ENCODE results near the gene KAT8.

KAT8 gene

GRCh38 chr16:31108794-31109558 is 8.5 kb upstream of the KAT8 start:
- no peak for FAIRE-seq

- FAIRE-seq: no peak
These were observed 7.8 kb upstream of the KAT8 start for GRCh38 chr16:31109622-31110021.

- no peak for FAIRE-seq
These were observed 7.1 kb upstream of the KAT8 start for GRCh38 chr16:31110106-31111034.

- no peak for FAIRE-seq
These were observed 5.5 kb upstream of the KAT8 start for GRCh38 chr16:31111881-31112466.

DNA sequence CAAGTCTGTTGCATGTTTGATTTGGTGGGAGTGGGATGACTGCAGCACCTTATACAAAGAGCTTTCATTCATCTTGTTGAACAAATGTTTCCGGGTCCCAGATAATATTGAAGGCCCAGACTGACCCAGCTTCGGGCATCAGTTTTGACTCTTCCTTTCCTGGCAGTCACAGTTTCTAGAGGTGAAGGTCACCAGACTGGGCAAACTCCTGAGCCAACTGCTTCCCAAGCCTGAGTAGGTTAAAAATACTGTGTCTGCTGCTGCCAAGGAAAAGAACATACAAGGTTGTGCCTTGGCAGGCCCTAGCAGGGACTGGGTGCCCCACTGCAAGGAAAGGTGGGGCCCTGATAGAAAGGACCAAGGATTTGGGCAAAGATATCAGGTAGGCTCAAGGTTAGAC is 4.8 kb upstream of the KAT8 start:
- FAIRE-seq: no peak

- FAIRE-seq: no peak
These were observed 4.0 kb upstream of the KAT8 start for GRCh38 chr16:31113121-31114120.

- no peak for FAIRE-seq
These were observed 3.0 kb upstream of the KAT8 start for GRCh38 chr16:31114468-31114867.

DNA sequence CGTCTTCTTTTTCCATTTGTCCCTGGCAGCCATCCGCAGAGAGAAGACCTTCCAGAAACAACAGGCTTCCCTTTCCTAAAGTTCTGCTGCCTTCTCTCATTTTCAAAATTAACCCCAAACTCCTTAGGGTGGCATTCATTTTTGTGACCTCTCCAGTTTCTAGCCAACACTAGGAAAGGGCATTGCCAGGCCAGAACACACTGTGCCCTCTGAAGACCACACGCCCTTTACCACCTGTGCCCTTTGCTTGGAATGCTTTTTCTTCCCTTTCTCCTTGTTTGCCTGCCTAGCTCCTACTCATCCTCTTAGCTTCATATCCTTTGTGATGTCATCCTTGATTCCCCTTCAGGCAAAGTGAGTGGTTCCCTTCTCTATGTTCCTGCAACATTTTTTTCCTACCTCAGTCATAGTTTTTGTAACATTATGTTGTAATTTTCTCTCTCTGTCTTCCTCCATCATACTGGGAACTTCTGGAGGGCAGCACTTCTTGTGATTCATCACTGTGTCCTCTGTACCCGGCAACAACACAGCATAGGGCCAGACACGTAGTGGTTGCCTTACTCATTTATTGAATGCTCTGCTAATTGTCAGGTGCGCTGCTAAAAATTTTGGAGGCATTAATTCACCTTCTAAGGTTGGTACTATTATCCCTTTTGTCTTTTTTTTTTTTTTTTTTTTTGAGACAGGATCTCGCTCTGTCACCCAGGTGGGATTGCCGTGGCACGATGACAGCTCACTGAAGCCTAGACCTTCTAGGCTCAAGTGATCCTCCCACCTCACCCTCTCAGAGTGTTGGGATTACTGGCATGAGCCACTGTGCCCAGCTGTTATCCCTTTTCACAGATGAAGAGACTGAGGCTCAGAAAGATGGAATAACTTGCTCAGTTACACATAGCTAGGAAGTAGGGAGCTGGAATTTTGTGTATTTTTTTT is 1.0 kb downstream of the KAT8 start:
- no peak for FAIRE-seq

GRCh38 chr16:31120129-31120528 is 2.7 kb downstream of the KAT8 start:
- no peak for FAIRE-seq

DNA sequence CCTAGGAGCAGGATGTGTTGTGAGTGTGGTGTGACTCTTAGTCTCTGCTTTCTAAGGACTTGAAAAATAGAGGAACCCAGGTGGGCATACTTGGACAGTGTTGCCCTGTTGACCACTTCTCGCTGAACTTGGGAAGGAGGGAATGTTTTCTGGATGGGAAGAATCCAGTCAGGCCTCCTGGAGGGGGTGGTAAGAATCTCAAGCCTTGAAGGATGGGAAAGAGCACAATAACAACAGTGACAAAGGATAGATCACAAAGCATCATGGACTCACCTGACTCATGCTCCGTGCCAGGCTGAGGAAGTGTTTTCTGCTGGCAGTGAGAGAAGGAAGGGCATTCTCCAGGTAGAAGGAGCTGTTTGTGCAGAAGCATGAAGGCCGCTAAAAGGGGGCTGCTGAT is 8.4 kb downstream of the KAT8 start:
- no peak for FAIRE-seq

- no peak for FAIRE-seq
These were observed 9.7 kb downstream of the KAT8 start for GRCh38 chr16:31127182-31127581.

DNA sequence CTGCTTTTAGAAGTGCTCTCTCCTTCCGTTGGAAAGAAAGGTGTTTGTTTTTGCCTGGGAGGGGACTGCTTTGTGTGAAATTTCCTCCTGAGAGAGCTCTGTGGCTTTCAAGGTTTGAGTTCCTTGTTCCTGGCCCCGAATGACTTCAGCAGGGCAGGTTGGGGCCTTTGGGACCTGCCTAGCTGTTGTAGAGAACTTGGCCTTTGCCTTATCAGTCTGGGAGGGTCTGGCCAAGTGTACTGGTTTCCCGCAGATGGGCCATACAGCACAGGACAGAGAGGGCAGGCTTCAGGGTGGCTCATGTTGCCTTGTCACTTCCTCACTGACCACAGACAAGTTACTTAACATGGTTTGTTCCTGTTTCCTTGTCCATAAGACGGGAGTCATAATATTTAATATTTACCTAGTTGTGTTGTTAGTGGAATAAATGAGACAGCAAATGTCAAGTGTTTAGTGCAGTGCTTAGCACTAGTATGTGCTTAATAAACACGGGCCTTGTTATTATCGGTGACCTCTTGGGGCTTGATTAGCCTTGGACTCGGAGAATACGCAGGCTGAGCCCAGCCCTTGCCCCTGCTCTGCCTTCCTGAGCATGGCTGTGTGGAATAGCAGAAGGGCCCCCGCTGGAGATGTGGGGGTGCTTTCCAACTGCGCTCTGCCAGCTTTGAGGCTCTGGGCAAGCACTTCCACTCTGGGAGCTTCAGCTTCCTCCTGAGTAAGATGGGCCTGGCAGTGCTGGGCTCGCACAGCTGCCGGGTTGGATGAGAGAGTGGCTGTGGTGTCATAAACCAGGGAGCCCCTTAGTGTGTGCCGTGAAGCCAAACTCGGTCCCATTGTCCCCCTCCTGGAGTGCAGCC is 11.5 kb downstream of the KAT8 start:
- FAIRE-seq: no peak

GRCh38 chr16:31129568-31130335 is 12.3 kb downstream of the KAT8 start:
- FAIRE-seq: no peak

DNA sequence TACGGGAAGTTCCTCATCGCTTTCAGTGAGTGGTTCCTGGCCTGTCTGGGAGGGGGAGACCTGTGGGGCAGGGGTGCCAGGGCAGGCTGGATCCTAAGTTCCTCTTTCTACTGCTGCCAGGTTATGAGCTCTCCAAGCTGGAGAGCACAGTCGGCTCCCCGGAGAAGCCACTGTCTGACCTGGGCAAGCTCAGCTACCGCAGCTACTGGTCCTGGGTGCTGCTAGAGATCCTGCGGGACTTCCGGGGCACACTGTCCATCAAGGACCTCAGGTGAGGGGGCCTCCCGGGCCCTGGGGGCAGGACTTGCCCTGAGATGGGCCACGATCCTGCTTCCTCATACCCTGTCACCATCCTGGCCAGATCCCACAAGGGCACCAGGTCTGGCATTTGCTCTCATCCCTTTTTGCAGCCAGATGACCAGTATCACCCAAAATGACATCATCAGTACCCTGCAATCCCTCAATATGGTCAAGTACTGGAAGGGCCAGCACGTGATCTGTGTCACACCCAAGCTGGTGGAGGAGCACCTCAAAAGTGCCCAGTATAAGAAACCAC is 12.9 kb downstream of the KAT8 start:
- FAIRE-seq: no peak

DNA sequence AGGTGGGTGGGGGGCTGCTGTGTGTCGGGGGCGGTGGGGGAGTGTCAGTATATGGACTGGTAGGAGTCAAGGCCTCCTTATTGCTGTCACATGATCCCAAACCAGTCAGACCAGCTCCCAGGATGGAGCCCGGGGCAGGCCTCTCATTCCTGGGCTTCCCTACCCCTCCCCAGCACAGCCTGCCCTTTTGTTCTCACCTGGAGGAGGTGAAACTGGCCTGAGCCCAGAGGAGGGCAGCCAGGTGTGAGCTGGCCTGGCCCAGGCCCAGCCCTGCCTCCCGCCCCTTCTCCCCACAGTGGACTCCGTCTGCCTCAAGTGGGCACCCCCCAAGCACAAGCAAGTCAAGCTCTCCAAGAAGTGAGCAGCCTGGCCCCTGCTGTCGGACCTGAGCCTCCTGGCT is 13.4 kb downstream of the KAT8 start:
- no peak for FAIRE-seq

DNA sequence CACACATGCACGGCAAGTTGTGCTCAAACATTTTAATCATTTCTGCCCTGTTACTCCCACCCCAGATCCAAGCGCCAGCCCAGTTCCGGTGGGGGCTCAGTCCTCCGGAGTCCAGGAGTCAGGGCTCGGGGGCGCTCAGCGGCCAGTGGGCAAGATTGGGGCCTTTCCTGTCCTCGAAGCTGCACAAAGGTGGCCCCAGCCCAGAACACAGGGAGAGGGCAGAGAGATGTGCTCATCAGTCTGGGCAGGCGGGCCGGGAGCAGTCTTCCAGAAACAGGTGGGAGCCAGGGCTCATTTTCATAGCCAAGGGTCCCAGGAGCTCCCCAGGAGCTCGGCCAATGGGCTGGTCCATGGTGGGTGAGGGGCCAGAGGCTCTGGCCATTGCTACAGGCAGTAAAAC is 14.0 kb downstream of the KAT8 start:
- no peak for FAIRE-seq

- no peak for FAIRE-seq
These were observed 14.4 kb downstream of the KAT8 start for GRCh38 chr16:31131841-31132271.

DNA sequence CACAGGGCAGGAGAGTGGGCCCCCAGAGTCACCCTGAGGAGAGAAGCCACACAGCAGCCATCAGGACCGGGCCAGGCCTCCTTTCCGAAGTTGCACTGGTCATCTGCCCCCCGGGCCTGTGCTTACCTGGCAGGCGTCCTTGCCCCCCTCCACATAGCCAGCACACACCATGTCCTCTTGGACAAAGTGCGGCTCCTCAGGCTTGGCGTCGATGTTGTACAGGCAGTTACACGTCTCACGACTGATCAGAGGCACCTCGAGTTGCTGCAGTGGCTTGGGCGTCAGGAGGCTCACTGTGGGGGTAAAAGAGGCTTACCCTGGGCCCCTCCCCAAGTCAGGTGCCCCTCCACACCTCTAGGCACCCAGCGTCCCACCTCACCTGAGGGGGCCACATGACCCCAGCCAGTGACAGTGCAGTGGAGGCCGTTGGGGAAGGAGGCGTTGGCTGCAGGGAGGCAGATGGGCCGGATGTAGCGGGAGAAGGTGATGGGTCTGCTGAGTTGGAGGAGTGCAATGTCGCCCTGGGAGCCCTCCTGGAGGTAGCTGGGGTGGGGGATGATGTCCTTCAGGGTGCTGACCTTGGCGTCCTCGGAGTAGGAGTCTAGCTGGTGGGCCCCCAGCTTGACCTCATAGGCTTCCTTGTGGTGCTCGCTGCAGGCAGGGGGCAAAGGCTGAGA is 15.0 kb downstream of the KAT8 start:
- FAIRE-seq: no peak

Data from TTC549 (cell line).